ENCODE measurements around the gene OMP.

The OMP gene

GRCh38 chr11:77064648-77065217 is 37.9 kb upstream of the OMP start:
- TF ChIP-seq CTCF (conservative IDR thresholded peaks at IDR 0.05; ENCODE audit: low read depth, low read length): no peak
- no peak for DNase-seq (ENCODE audit: low read depth)
- no peak overlapping the region for H3K4me3 ChIP-seq (ENCODE audit: low read length)

- no peak for DNase-seq (ENCODE audit: low read depth)
- H3K4me3 ChIP-seq (ENCODE audit: low read length): peak overlapping the region; percentile 60
- no peak for TF ChIP-seq CTCF (conservative IDR thresholded peaks at IDR 0.05; ENCODE audit: low read depth, low read length)
Observed at GRCh38 chr11:77065878-77066228, 36.8 kb upstream of the OMP start.

DNA sequence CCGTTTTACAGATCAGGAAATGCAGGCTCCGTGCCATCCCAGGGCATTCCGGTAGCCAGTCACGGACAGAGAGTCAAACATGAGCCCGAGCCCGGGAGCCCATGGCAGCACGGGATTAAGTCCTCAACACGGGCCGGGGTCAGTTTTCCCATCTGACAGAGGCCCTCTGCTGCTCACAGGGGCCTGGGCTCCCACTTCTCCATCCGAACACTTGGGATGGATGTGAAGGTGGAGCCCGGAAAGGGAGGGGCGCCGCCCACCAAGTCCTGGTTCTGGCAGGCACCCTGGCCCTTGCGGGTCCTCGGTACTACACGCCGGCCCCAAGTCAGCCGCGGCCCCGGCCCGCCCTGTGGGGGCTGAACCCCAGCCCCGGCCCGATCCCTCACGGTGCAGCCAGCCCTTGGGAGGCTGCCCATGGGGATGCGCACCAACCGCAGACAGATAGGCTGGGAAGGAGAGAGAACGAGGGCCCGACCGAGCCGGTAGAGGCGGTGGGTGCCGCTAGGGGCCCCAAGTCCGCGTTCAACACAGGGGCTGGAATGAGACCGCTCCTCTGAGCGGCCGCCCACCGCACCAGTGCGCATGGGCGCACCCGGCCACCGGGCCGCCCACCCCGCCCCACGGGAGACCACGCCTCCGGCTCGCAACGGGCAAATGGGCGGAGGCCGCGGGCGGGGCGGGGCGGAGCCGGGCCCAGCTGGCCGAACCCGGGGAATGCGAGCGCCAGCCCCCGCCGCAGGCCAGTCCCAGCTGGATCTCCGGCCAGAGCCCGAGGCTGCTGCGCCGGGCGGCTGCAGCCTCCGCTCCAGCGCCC is 36.2 kb upstream of the OMP start, which contains the start of gene CAPN5:
CAPN5 (plus strand) TSS at position 743 of the 814 bp plus-strand sequence. CDS start 17,916 bp downstream, outside the sequence.
- DNase-seq (ENCODE audit: low read depth): peak; percentile 69
- peak; percentile 36 for TF ChIP-seq CTCF (conservative IDR thresholded peaks at IDR 0.05; ENCODE audit: low read depth, low read length)
- H3K4me3 ChIP-seq (ENCODE audit: low read length): peak within 1 kb of the TSS; percentile 70

GRCh38 chr11:77067861-77068443 is 34.7 kb upstream of the OMP start:
- no peak for TF ChIP-seq CTCF (conservative IDR thresholded peaks at IDR 0.05; ENCODE audit: low read depth, low read length)
- DNase-seq (ENCODE audit: low read depth): no peak
- peak overlapping the region; percentile 70 for H3K4me3 ChIP-seq (ENCODE audit: low read length)

GRCh38 chr11:77068457-77069335 is 33.9 kb upstream of the OMP start:
- no peak for DNase-seq (ENCODE audit: low read depth)
- H3K4me3 ChIP-seq (ENCODE audit: low read length): no peak overlapping the region
- no peak for TF ChIP-seq CTCF (conservative IDR thresholded peaks at IDR 0.05; ENCODE audit: low read depth, low read length)

DNA sequence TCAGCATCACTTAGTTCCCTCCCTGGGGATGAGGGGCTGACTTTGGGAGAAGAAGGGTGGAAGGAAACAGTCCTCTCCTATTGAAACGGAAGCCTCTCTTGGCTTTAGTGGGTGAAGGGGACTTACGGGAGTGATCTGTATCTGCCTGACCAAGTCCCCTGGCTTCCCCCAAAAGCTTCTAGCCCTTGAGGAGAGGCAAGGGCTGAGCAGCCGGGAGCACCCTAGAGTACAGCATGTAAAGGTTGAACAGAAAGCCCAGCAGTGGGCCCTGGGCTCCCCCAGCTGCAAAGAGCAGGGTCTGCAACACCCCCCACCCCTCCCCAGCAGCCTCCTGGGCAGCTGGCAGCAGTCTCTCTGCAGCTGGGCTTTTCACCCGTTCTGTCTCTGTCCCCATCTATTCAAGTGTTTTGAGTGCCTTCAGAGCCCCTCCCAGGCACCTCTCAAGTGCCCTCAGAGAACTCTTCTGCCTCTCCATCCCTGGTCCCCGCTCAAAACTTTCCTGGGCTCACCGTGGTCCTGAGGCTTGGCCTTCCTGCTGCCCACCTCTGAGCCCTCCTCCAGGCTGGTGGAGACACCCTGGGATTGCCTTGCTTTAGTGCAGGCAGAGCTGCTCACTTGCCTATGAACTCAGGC is 33.2 kb upstream of the OMP start:
- TF ChIP-seq CTCF (conservative IDR thresholded peaks at IDR 0.05; ENCODE audit: low read depth, low read length): no peak
- DNase-seq (ENCODE audit: low read depth): no peak

More for the DNA sequence above, 33.2 kb upstream of the OMP start:
- H3K4me3 ChIP-seq (ENCODE audit: low read length): no peak overlapping the region
